ENCODE measurements around the gene SMYD3. TPM values are rescaled to one million over a fixed set of nuclear protein-coding genes. Genes with fewer than 3 reads are reported as not detected.

SMYD3 gene
- total and polyA plus RNA-seq, 2 donors (not counting 1 experiment from before 2014, with no cell fraction given) = 9.7 to 37.2 TPM

DNA sequence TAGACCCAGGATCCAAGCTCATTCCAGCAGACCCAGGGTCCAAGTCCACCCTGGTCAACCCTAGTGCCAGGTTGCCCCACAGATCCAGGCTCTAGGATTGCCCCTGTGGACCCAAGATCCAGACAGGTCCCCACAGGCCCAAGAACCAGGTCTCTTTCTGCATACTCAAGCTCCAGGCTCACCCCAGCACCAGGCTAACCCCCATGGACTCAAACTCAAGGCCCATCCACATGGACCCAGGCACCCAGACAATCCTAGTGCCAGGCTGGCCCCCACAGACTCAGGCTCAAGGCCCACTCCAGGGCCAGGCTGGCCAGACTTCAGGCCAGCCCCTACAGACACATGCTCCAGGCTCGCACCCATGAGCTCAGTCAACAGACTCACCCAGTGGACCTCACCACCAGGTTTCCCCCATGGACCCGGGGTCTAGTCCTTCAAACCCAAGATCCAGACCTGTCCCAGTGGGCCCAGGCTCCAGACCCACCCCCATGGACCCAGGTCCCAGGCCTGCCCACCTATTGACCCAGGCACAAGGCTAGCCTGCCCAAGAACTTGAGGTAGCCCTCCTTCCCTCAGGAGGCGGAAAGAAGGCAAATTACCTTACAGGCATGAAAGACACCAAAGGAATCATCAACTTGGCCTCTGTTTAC is 124.4 kb downstream of the SMYD3 start:
- DNase-seq (no peak), ATAC-seq (ENCODE audit: low read depth) (no peak)
- peaks cover 7% of the 10 kb centered on the region for H3K79me2 ChIP-seq (ENCODE audit: control insufficient read depth, insufficient read depth, low read length)
- H4K20me1 ChIP-seq (ENCODE audit: control insufficient read depth, insufficient read depth, low read length, poor library complexity, severe bottlenecking) = no peaks in the 10 kb centered on the region
- no peak overlapping the region for H3K27ac ChIP-seq (ENCODE audit: low read length in 2 of 2)
- no peaks in the 10 kb centered on the region for H3K4me1 ChIP-seq (ENCODE audit: control insufficient read depth in 2 of 2, insufficient read depth in 2 of 2, low read length in 2 of 2)
- Mint-ChIP-seq H3K27me3 (no peaks in the 10 kb centered on the region), H3K27ac (no peak overlapping the region), H3K4me1 (peaks cover 9% of the 10 kb centered on the region), H3K4me3 (no peak overlapping the region), H3K9me3 (ENCODE audit: insufficient read depth) (no peaks in the 10 kb centered on the region)
- peaks cover 0 to 12% (median 0%) of the 10 kb centered on the region in 3 donors for H3K9me3 ChIP-seq (ENCODE audit: control extremely low read depth in 1 of 3, control insufficient read depth in 2 of 3, insufficient read depth in 1 of 3, low read length in 2 of 3)
- POLR2A ChIA-PET = no interaction called here
- H2AFZ ChIP-seq (ENCODE audit: insufficient read depth, low read depth, low read length, poor library complexity, severe bottlenecking) = no peak overlapping the region
- no peak overlapping the region for H3K9ac ChIP-seq (ENCODE audit: low read length)
- H3K27me3 ChIP-seq (replicated peaks in 1 of 4; ENCODE audit: control extremely low read depth in 1 of 4, control insufficient read depth in 3 of 4, insufficient read depth in 4 of 4, low read length in 3 of 4) = no peaks in the 10 kb centered on the region
- WGBS (ENCODE audit: insufficient coverage) = 100% methylated on average over 3 of the region's 3 CpGs
- CTCF ChIA-PET = no interaction called here
- intact Hi-C loops (cut with micrococcal nuclease) = no loop called here
- H3K36me3 ChIP-seq (replicated peaks in 1 of 2; ENCODE audit: control extremely low read depth in 1 of 2, control insufficient read depth in 1 of 2, extremely low read depth in 1 of 2, insufficient read depth in 2 of 2, low read length in 1 of 2) = no peaks in the 10 kb centered on the region
- no peak overlapping the region for H3K4me3 ChIP-seq (ENCODE audit: control extremely low read depth in 1 of 5, extremely low read depth in 1 of 5, insufficient read depth in 1 of 5, low read depth in 2 of 5, low read length in 4 of 5)
- no peak overlapping the region for H3K4me2 ChIP-seq (replicated peaks; ENCODE audit: low read depth, low read length, poor library complexity, severe bottlenecking)
- TF ChIP-seq CTCF (IDR thresholded peaks at IDR 0.05) (no peak), EZH2 (IDR thresholded peaks at IDR 0.05; ENCODE audit: borderline replicate concordance, insufficient read depth, low read depth, low read length, poor library complexity, severe bottlenecking) (no peak)

GRCh38 chr1:246381452-246381851 is 125.6 kb downstream of the SMYD3 start:
- Histone ChIP-seq H3K36me3 (replicated peaks in 1 of 2; ENCODE audit: control extremely low read depth in 1 of 2, control insufficient read depth in 1 of 2, extremely low read depth in 1 of 2, insufficient read depth in 2 of 2, low read length in 1 of 2) (no peaks in the 10 kb centered on the region), H3K9ac (ENCODE audit: low read length) (no peak overlapping the region), H3K4me3 (ENCODE audit: control extremely low read depth in 1 of 5, extremely low read depth in 1 of 5, insufficient read depth in 1 of 5, low read depth in 2 of 5, low read length in 4 of 5) (no peak overlapping the region), H3K9me3 (ENCODE audit: control extremely low read depth in 1 of 3, control insufficient read depth in 2 of 3, insufficient read depth in 1 of 3, low read length in 2 of 3) (peaks cover 0 to 12% (median 0%) of the 10 kb centered on the region in 3 donors), H4K20me1 (ENCODE audit: control insufficient read depth, insufficient read depth, low read length, poor library complexity, severe bottlenecking) (no peaks in the 10 kb centered on the region), H3K4me2 (replicated peaks; ENCODE audit: low read depth, low read length, poor library complexity, severe bottlenecking) (no peak overlapping the region), H3K79me2 (ENCODE audit: control insufficient read depth, insufficient read depth, low read length) (peaks cover 7% of the 10 kb centered on the region), H3K27me3 (replicated peaks in 1 of 4; ENCODE audit: control extremely low read depth in 1 of 4, control insufficient read depth in 3 of 4, insufficient read depth in 4 of 4, low read length in 3 of 4) (no peaks in the 10 kb centered on the region), H2AFZ (ENCODE audit: insufficient read depth, low read depth, low read length, poor library complexity, severe bottlenecking) (no peak overlapping the region), H3K4me1 (ENCODE audit: control insufficient read depth in 2 of 2, insufficient read depth in 2 of 2, low read length in 2 of 2) (no peaks in the 10 kb centered on the region), H3K27ac (ENCODE audit: low read length in 2 of 2) (no peak overlapping the region)
- 100% methylated on average over 3 of the region's 5 CpGs for WGBS (ENCODE audit: insufficient coverage)
- H3K27ac Mint-ChIP-seq = no peak overlapping the region
- intact Hi-C loops (cut with micrococcal nuclease) = no loop called here
- DNase-seq (no peak), ATAC-seq (ENCODE audit: low read depth) (no peak)
- CTCF ChIA-PET = no interaction called here
- H3K4me3 Mint-ChIP-seq = no peak overlapping the region
- H3K27me3 Mint-ChIP-seq = no peaks in the 10 kb centered on the region
- H3K4me1 Mint-ChIP-seq = peaks cover 9% of the 10 kb centered on the region
- POLR2A ChIA-PET = no interaction called here
- no peaks in the 10 kb centered on the region for H3K9me3 Mint-ChIP-seq (ENCODE audit: insufficient read depth)
- TF ChIP-seq EZH2 (IDR thresholded peaks at IDR 0.05; ENCODE audit: borderline replicate concordance, insufficient read depth, low read depth, low read length, poor library complexity, severe bottlenecking) (no peak), CTCF (IDR thresholded peaks at IDR 0.05) (no peak)
